H1 (cell line): ENCODE data around the gene RMND5A. TPM values are rescaled to one million over a fixed set of nuclear protein-coding genes. Genes with fewer than 3 reads are reported as not detected.

Experiments used
- ASH2L ChIP-seq: fragments of 200-600, 300-600 bp; sonication (generic); IDR thresholded peaks from one replicate; pipeline ENCODE4 v1.7.1; 2017; ENCODE audit warnings: low read length
- CHD7 ChIP-seq: fragments of 300-600 bp; sonication (generic); IDR thresholded peaks from 2 replicates; pipeline ENCODE4 v1.7.1; 2012; ENCODE audit warnings: low read length, moderate library complexity, mild to moderate bottlenecking, inconsistent platforms; ENCODE audit not compliant: insufficient replicate concordance
- HDAC2 ChIP-seq, 2 experiments: fragments of 300-600 bp in 1 of 2; sonication (generic) in 1 of 2; IDR thresholded peaks; 2 replicates each; pipeline ENCODE4 v1.6.1; 2011 to 2012; ENCODE audit warnings: low read depth in 2 of 2, low read length in 2 of 2, mild to moderate bottlenecking in 2 of 2, moderate library complexity in 2 of 2, borderline replicate concordance in 1 of 2, inconsistent platforms in 1 of 2
- JUND ChIP-seq: IDR thresholded peaks from 2 replicates; pipeline ENCODE4 v1.6.1; 2011; ENCODE audit warnings: mild to moderate bottlenecking, improper control_type of control experiment, low read length
- RAD21 ChIP-seq, 2 experiments: IDR thresholded peaks in 1 of 2; conservative IDR thresholded peaks in 1 of 2; 2 replicates each; pipeline ENCODE4 v1.6.1; 2011; ENCODE audit warnings: low read depth in 2 of 2, low read length in 2 of 2, improper control_type of control experiment in 1 of 2, inconsistent platforms in 1 of 2, mild to moderate bottlenecking in 1 of 2, moderate library complexity in 1 of 2
- SP1 ChIP-seq: IDR thresholded peaks from 2 replicates; pipeline ENCODE4 v1.6.1; 2011; ENCODE audit warnings: low read depth, low read length
- polyA plus RNA-seq, 7 experiments: library from polyadenylated mRNA; depleted of rRNA in 3 of 7; stranded (reverse) in 5 of 7; unstranded in 2 of 7; fragments of >200 nt in 5 of 7; fragments of 200-250 nt in 2 of 7; gene quantifications; 1 replicate in 5 of 7; 2 replicates in 1 of 7; 4 replicates in 1 of 7; pipeline versions ENCODE4 v1.2.1 to v1.2.3, GENCODE V29; 2011 to 2013; ENCODE audit warnings: missing spikeins in 2 of 7, mixed read lengths in 2 of 7
- total RNA-seq: library from RNA; stranded (reverse); fragmentation: NEBNext Ultra II Directional; extraction: Animal tissue kit (Norgen Biotek cat#: 25700); gene quantifications from 2 replicates; pipeline ENCODE4 v1.2.1, GENCODE V29; 2021

RMND5A gene
- total and polyA plus RNA-seq, 2 of the 8 experiments (the other 6 are each of a cell fraction or from before 2014, with no cell fraction given): 21.0 to 66.2 TPM

- no peak for TF ChIP-seq CHD7
- TF ChIP-seq HDAC2 (IDR thresholded peaks at IDR 0.05; ENCODE audit: borderline replicate concordance in 1 of 2, low read depth in 2 of 2, low read length in 2 of 2): no peak; a peak in 1 of 4 replicates
- 0 out of 4 replicates have a peak, but pooled peaks of 1 of the 2 experiments have one; percentile 13 for TF ChIP-seq RAD21 (IDR thresholded peaks at IDR 0.05 in 1 of 2, conservative IDR thresholded peaks at IDR 0.05 in 1 of 2; ENCODE audit: low read depth in 2 of 2, low read length in 2 of 2)
- no peak for TF ChIP-seq SP1
- TF ChIP-seq ASH2L: peak; percentile 54
- no peak for TF ChIP-seq JUND
Observed at GRCh38 chr2:86807468-86808275, 87.6 kb downstream of the RMND5A start (continued).
